Testis (tissue), 3 donors: ENCODE data around the gene SLC4A11. TPM values are rescaled to one million over a fixed set of nuclear protein-coding genes. Genes with fewer than 3 reads are reported as not detected.
A peak's percentile ranks its signal among the peaks of the same experiment; 100 is the strongest.

ENCODE experiments used
- DNase-seq: peaks from one replicate; pipeline ENCODE4 v3.0.0-alpha.2; 2019
- H3K27ac ChIP-seq, 2 donors: fragments of 200-600 bp; sonication (generic); one replicate each; pipeline ENCODE4 v1.5.1; 2019
- H3K27me3 ChIP-seq: fragments of 200-600 bp; sonication (generic); one replicate; pipeline ENCODE4 v1.5.1; 2019
- H3K36me3 ChIP-seq: fragments of 200-600 bp; sonication (generic); one replicate; pipeline ENCODE4 v1.5.1; 2017; ENCODE audit warnings: low read depth; ENCODE audit errors: missing control alignments
- H3K4me1 ChIP-seq: fragments of 200-600 bp; sonication (generic); one replicate; pipeline ENCODE4 v1.5.1; 2019
- H3K4me3 ChIP-seq, 2 donors: fragments of 200-600 bp; sonication (generic); one replicate each; pipeline ENCODE4 v1.5.1; 2017 to 2019
- H3K9me3 ChIP-seq: fragments of 200-600 bp; sonication (generic); one replicate; pipeline ENCODE4 v1.5.1; 2017
- POLR2A ChIP-seq: fragments of 450-650 bp; IDR thresholded peaks from one replicate; pipeline ENCODE4 v1.6.1; 2017; ENCODE audit warnings: antibody characterized with exemption, mild to moderate bottlenecking, moderate library complexity
- WGBS, 2 donors: methylation state at CpG; one replicate each; pipeline ENCODE4 v1.1.5; 2018; 5-methylcytosine and 5-hydroxymethylcytosine counted together
- intact Hi-C: fragments of 100-400 bp; cut with DNase I; formaldehyde crosslinking; loops from one replicate; pipeline ENCODE4 v1.15.1; 2023; ENCODE audit warnings: low total_unique reads
- polyA plus RNA-seq: library from polyadenylated mRNA; stranded (reverse); fragments of 350-450 nt; fragmentation: Illumina TruSeq; extraction: RNeasy Lipid Tissue Mini Kit (QIAGEN cat#74804); gene quantifications from one replicate; pipeline ENCODE4 v1.2.3, GENCODE V29; 2014; ENCODE audit warnings: low read depth, low replicate concordance; ENCODE audit not compliant: insufficient read depth
- total RNA-seq, 2 donors: library from RNA; depleted of rRNA; stranded (reverse); fragments of >200 nt; gene quantifications; one replicate each; pipeline ENCODE4 v1.2.3, GENCODE V29; 2016
- TF ChIP-seq, protein P1 (sequence below), 3 experiments: fragments of 450-650 bp in 2 of 3; fragments of 200-600 bp in 1 of 3; sonication (generic) in 1 of 3; IDR thresholded peaks; one replicate each; pipeline ENCODE4 v1.5.1; 2016 to 2019; ENCODE audit warnings: antibody characterized with exemption in 3 of 3, mild to moderate bottlenecking in 2 of 3, moderate library complexity in 1 of 3

SLC4A11 gene
- total and polyA plus RNA-seq, 3 donors from 2014 or later, result 9.2 to 10.7 (median 10.7) TPM

- 1% methylated on average over 39 to 48 of the region's 48 CpGs for WGBS, 2 donors
- H3K36me3 ChIP-seq, result no peaks in the 10 kb centered on the region
- H3K27me3 ChIP-seq, result no peaks in the 10 kb centered on the region
- peak within 1 kb of the TSS; percentile 72 to 82 for H3K4me3 ChIP-seq
- peaks cover 7% of the 10 kb centered on the region for H3K4me1 ChIP-seq
- no peaks in the 10 kb centered on the region for H3K9me3 ChIP-seq
- TF ChIP-seq POLR2A, result no peak
- TF ChIP-seq, protein P1, sequence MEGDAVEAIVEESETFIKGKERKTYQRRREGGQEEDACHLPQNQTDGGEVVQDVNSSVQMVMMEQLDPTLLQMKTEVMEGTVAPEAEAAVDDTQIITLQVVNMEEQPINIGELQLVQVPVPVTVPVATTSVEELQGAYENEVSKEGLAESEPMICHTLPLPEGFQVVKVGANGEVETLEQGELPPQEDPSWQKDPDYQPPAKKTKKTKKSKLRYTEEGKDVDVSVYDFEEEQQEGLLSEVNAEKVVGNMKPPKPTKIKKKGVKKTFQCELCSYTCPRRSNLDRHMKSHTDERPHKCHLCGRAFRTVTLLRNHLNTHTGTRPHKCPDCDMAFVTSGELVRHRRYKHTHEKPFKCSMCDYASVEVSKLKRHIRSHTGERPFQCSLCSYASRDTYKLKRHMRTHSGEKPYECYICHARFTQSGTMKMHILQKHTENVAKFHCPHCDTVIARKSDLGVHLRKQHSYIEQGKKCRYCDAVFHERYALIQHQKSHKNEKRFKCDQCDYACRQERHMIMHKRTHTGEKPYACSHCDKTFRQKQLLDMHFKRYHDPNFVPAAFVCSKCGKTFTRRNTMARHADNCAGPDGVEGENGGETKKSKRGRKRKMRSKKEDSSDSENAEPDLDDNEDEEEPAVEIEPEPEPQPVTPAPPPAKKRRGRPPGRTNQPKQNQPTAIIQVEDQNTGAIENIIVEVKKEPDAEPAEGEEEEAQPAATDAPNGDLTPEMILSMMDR (IDR thresholded peaks at IDR 0.05), result no peak
- intact Hi-C loops, result no loop called here
- DNase-seq, result peak; percentile 63
- peak within 1 kb of the TSS; percentile 39 to 80 for H3K27ac ChIP-seq
Observed at GRCh38 chr20:3209257-3209945, 29.6 kb downstream of the SLC4A11 start, which contains the start of gene ITPA. ITPA (plus strand) TSS chr20:3209498; CDS start chr20:3209552, 54 bp downstream.

GRCh38 chr20:3208786-3209256 lies 30.2 kb downstream of the SLC4A11 start:
- H3K27ac ChIP-seq, result peak overlapping the region; percentile 39 to 80
- WGBS, 2 donors, result 3 to 4% methylated on average over 9 to 10 of the region's 10 CpGs
- H3K4me3 ChIP-seq, result peak overlapping the region; percentile 72 to 82
- no peak for DNase-seq
- no peaks in the 10 kb centered on the region for H3K9me3 ChIP-seq
- intact Hi-C loops, result no loop called here
- no peaks in the 10 kb centered on the region for H3K36me3 ChIP-seq
- H3K27me3 ChIP-seq, result no peaks in the 10 kb centered on the region
- TF ChIP-seq POLR2A, result no peak
- TF ChIP-seq, protein P1 (IDR thresholded peaks at IDR 0.05), result no peak
- peaks cover 7% of the 10 kb centered on the region for H3K4me1 ChIP-seq

DNA sequence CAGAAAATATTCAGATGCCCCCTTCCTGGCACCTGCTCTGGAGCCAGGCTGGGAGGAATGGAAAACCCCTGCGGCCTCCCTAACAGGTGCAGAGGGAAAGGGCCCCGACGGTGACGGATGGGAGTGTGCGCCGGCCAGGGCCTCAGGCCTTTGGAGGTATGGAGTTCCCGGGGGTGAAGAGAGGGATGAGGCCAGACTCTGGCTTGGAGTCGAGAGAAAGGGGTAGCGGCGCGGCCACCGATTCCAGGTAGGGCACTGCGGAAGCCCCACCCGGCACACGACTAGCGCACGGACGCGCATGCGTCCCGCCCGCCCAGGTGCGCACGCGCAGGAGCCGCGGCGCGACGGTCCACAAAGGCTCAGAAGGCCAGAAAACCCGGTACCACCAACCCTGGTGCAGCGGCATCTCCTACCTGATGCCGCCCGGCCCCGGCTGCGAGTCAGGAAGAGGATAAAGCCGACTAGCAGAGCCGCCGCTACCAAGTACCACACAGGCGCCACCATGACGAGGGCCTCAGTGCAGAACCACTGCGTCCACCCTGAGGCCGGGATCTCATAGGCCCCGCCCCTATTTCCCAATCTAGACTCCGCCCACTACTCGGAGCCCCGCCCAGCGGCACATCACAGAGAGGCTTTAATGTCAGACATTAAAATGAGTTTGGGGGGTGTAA lies 34.7 kb downstream of the SLC4A11 start, which contains the start of gene DDRGK1:
DDRGK1 (minus strand) TSS at position 559 of the 671 bp plus-strand sequence; CDS start at position 504, 55 bp downstream.
- intact Hi-C loops, result no loop called here
- WGBS, 2 donors, result 0% methylated on average over 12 to 48 of the region's 48 CpGs
- peak; percentile 93 for DNase-seq
- H3K4me1 ChIP-seq, result peaks cover 14% of the 10 kb centered on the region
- no peaks in the 10 kb centered on the region for H3K36me3 ChIP-seq
- H3K27ac ChIP-seq, result peak within 1 kb of the TSS; percentile 90 to 95
- H3K4me3 ChIP-seq, result peak within 1 kb of the TSS; percentile 72 to 83
- H3K9me3 ChIP-seq, result no peaks in the 10 kb centered on the region
- TF ChIP-seq, protein P1 (IDR thresholded peaks at IDR 0.05), result no peak
- no peak for TF ChIP-seq POLR2A
- H3K27me3 ChIP-seq, result no peaks in the 10 kb centered on the region

- Histone ChIP-seq H3K36me3 (no peaks in the 10 kb centered on the region), H3K27ac (peak overlapping the region; percentile 90 to 95), H3K4me3 (peak overlapping the region; percentile 72 to 83), H3K27me3 (no peaks in the 10 kb centered on the region), H3K4me1 (peaks cover 10% of the 10 kb centered on the region), H3K9me3 (no peaks in the 10 kb centered on the region)
- DNase-seq, result peak; percentile 19
- TF ChIP-seq, protein P1 (IDR thresholded peaks at IDR 0.05), result no peak
- no peak for TF ChIP-seq POLR2A
- WGBS, 2 donors, result 2 to 7% methylated on average over 23 to 30 of the region's 31 CpGs
- intact Hi-C loops, result no loop called here
Observed at GRCh38 chr20:3203315-3204123, 35.5 kb downstream of the SLC4A11 start.
